C4-2B (cell line): ENCODE measurements around the gene FAM162A.

Experiments
- H3K27ac ChIP-seq: fragments of 450-650 bp; 2 replicates; pipeline ENCODE4 v1.5.1; 2017
- CTCF ChIP-seq: fragments of 450-650 bp; conservative IDR thresholded peaks from 2 replicates; pipeline ENCODE4 v1.5.1; 2017; ENCODE audit warnings: mild to moderate bottlenecking
- ZFX ChIP-seq: fragments of 450-650 bp; IDR thresholded peaks from 2 replicates; pipeline ENCODE4 v1.6.1; 2017

The FAM162A gene

GRCh38 chr3:122389892-122390291 lies 5.9 kb downstream of the FAM162A start:
- TF ChIP-seq ZFX (no peak), CTCF (no peak)

GRCh38 chr3:122390665-122391064 lies 6.7 kb downstream of the FAM162A start:
- no peak overlapping the region for H3K27ac ChIP-seq
- TF ChIP-seq CTCF: no peak
- no peak for TF ChIP-seq ZFX

More at GRCh38 chr3:122389892-122390291, 5.9 kb downstream of the FAM162A start:
- no peak overlapping the region for H3K27ac ChIP-seq

- TF ChIP-seq ZFX (no peak), CTCF (no peak)
- no peak overlapping the region for H3K27ac ChIP-seq
Measured at GRCh38 chr3:122391681-122392446, 7.9 kb downstream of the FAM162A start.

GRCh38 chr3:122392868-122393844 lies 9.2 kb downstream of the FAM162A start:
- H3K27ac ChIP-seq: no peak overlapping the region

GRCh38 chr3:122394173-122394572 lies 10.2 kb downstream of the FAM162A start:
- H3K27ac ChIP-seq: no peak overlapping the region; the same call in 1 of the 2 replicates
- TF ChIP-seq ZFX (no peak), CTCF (no peak)

More at GRCh38 chr3:122392868-122393844, 9.2 kb downstream of the FAM162A start:
- TF ChIP-seq ZFX (no peak), CTCF (peak; percentile 93)

- H3K27ac ChIP-seq: no peak overlapping the region
- TF ChIP-seq ZFX (no peak), CTCF (no peak)
Measured at GRCh38 chr3:122395582-122395981, 11.6 kb downstream of the FAM162A start.

- no peak for TF ChIP-seq CTCF
- no peak for TF ChIP-seq ZFX
- no peak overlapping the region for H3K27ac ChIP-seq
Measured at GRCh38 chr3:122396511-122396910, 12.5 kb downstream of the FAM162A start.
